VCaP (cell line): ENCODE measurements around the gene TNFAIP8.

Experiments used
- H3K27ac ChIP-seq: fragments of 450-650 bp; 2 replicates; pipeline ENCODE4 v1.5.1; 2017
- CTCF ChIP-seq: fragments of 450-650 bp; conservative IDR thresholded peaks from 2 replicates; pipeline ENCODE4 v1.5.1; 2017; ENCODE audit warnings: mild to moderate bottlenecking, moderate library complexity

Gene TNFAIP8

DNA sequence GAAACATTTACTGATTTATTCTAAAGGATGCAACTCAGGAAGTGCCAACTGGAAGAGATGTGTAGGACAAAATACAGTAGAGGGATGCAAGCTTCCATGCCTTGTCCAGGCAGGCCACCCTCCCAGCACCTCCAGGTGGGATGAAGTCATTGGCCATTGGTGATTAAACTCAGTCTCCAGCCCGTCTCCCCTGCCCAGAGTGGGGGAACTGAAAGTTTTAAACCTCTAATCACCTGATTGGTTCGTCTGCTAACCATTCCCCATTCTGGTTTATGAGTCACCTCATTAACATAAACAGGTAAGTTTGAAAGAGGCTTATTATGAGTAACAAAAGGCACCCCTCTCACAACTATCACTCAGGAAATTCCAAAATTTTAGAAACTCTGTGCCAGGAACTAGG lies 8.1 kb downstream of the TNFAIP8 start:
- no peak for TF ChIP-seq CTCF

GRCh38 chr5:119365847-119366539 lies 10.2 kb downstream of the TNFAIP8 start:
- no peak for TF ChIP-seq CTCF
- peak overlapping the region; percentile 9; the same call in 1 of the 2 replicates for H3K27ac ChIP-seq

More for the DNA sequence above, 8.1 kb downstream of the TNFAIP8 start:
- no peak overlapping the region for H3K27ac ChIP-seq

DNA sequence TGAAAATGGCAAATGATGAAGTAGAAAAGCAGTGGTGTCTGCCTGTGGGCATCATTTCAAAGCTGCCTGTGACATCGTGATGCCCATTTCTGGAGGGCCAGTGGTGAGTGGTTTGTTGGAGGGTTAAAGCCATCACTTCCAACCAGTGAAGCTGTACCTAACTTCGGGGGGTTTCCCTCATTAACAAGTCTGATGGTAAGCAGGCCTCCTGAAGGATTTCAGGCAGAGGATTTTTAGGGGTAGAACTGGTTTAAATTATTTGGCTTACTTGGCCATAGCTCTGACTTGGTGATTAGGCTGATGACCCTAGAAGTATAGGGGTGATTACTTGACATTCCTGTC lies 10.7 kb downstream of the TNFAIP8 start:
- no peak for TF ChIP-seq CTCF
- H3K27ac ChIP-seq = no peak overlapping the region

- H3K27ac ChIP-seq = no peak overlapping the region
- no peak for TF ChIP-seq CTCF
Measured at GRCh38 chr5:119367502-119368237, 11.9 kb downstream of the TNFAIP8 start.

DNA sequence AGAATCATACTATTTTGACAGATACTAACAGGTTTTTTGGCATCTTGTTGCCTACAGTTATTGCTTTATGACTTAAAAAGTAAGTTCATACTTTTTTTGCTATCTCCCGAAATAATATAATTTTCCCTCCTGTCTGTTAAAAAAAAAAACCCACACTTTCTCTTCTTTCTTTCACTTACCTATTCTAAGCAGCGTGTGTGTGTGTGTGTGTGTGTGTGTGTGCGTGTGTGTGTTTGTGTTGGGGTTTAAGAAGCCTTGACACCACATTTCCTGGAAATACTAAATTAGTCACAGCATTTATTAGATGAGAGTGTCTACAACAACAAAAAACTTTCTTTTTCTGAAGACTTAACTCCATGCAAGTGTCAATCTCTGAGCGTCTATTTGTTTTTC lies 12.4 kb downstream of the TNFAIP8 start:
- TF ChIP-seq CTCF = no peak
- no peak overlapping the region for H3K27ac ChIP-seq

DNA sequence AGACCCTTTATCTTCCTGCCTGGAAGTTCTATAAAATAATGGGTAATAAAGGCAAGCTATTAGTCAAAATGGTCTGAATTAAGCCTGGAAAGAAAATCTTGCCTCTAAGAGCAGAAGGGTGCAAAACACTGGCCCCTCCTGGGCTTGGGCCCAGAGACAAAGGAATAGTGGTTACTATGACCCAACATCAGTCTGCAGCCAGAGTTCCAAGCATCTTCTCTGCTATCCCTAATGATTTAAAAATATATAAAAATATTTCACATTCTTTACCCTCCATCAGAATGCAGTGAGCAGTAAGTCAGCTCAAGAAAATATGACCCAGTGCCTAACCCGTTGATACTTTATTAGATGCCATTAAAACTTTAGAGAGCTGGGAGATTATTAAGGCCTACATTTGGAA lies 14.7 kb downstream of the TNFAIP8 start:
- no peak overlapping the region for H3K27ac ChIP-seq
- no peak for TF ChIP-seq CTCF

DNA sequence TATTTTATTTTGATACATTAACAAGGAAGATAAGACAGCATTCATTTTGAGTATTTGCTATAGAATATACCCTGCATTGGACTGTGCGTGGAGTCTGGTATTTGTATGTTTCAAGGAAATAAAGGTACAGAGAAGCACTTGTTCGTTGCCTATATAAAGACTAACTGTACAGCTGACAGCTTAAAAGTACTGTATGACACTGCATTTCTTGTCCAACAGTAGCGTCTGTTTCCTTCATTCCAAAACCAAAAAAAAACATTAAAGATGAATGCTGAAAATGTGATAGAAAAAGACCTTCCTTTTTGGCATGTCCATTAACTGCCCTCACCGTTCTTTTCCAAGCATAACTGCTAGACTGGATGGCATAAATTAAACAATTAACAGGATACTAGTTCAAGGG lies 15.3 kb downstream of the TNFAIP8 start:
- TF ChIP-seq CTCF = no peak
- no peak overlapping the region for H3K27ac ChIP-seq
